CD14-positive monocyte (primary cell): ENCODE measurements around the gene CYP2E1. TPM values are rescaled to one million over a fixed set of nuclear protein-coding genes. Genes with fewer than 3 reads are reported as not detected.

Experiments
- DNase-seq, 3 donors: peaks; one replicate each; pipeline ENCODE4 v3.0.0-alpha.2; 2011 to 2022
- H2AFZ ChIP-seq: 2 replicates; pipeline ENCODE4 v1.6.0; 2012; ENCODE audit warnings: mild to moderate bottlenecking, low read depth, low read length, inconsistent platforms; ENCODE audit not compliant: insufficient read depth, poor library complexity, severe bottlenecking
- H3K27ac ChIP-seq, 2 donors: 1 replicate in 1 of 2; 2 replicates in 1 of 2; pipeline ENCODE4 v1.5.1; 2012 to 2013; ENCODE audit warnings: low read length in 2 of 2, control low read depth in 1 of 2, inconsistent platforms in 1 of 2, low read depth in 1 of 2, mild to moderate bottlenecking in 1 of 2
- H3K27me3 ChIP-seq, 2 donors: one replicate each; pipeline versions ENCODE4 v1.6.0 to v1.6.1; 2011 to 2013; ENCODE audit warnings: low read length in 2 of 2; ENCODE audit not compliant: control insufficient read depth in 2 of 2, insufficient read depth in 2 of 2
- H3K36me3 ChIP-seq, 2 donors: replicated peaks in 1 of 2; 1 replicate in 1 of 2; 2 replicates in 1 of 2; pipeline versions ENCODE4 v1.5.1 to v1.6.1; 2012 to 2013; ENCODE audit warnings: low read length in 2 of 2, control low read depth in 1 of 2, inconsistent platforms in 1 of 2, mild to moderate bottlenecking in 1 of 2; ENCODE audit not compliant: insufficient read depth in 2 of 2, control insufficient read depth in 1 of 2
- H3K4me1 ChIP-seq, 2 donors: 1 replicate in 1 of 2; 2 replicates in 1 of 2; pipeline versions ENCODE4 v1.5.1 to v1.6.1; 2012 to 2013; ENCODE audit warnings: low read length in 2 of 2, control low read depth in 1 of 2, inconsistent platforms in 1 of 2, mild to moderate bottlenecking in 1 of 2, moderate library complexity in 1 of 2; ENCODE audit not compliant: insufficient read depth in 2 of 2, control insufficient read depth in 1 of 2
- H3K4me2 ChIP-seq: replicated peaks from 2 replicates; pipeline ENCODE3; 2012; ENCODE audit warnings: low read length, moderate library complexity, mild to moderate bottlenecking; ENCODE audit not compliant: poor library complexity, severe bottlenecking; ENCODE audit errors: extremely low read depth
- H3K4me3 ChIP-seq, 3 experiments: fragments of 200-600 bp in 1 of 3; sonication (generic) in 1 of 3; replicated peaks in 1 of 3; 1 replicate in 2 of 3; 2 replicates in 1 of 3; pipeline ENCODE4 v1.5.1; 2011 to 2013; ENCODE audit warnings: low read length in 3 of 3, mild to moderate bottlenecking in 3 of 3, control low read depth in 2 of 3, low read depth in 2 of 3, inconsistent platforms in 1 of 3, moderate library complexity in 1 of 3
- H3K79me2 ChIP-seq: 2 replicates; pipeline ENCODE4 v1.6.0; 2012; ENCODE audit warnings: mild to moderate bottlenecking, control low read depth, inconsistent platforms, low read length, moderate library complexity; ENCODE audit not compliant: insufficient read depth
- H3K9ac ChIP-seq: 2 replicates; pipeline ENCODE4 v1.6.0; 2017; ENCODE audit warnings: low read length, mild to moderate bottlenecking; ENCODE audit not compliant: insufficient read depth, poor library complexity, severe bottlenecking
- H3K9me3 ChIP-seq, 2 donors: replicated peaks in 1 of 2; 1 replicate in 1 of 2; 2 replicates in 1 of 2; pipeline versions ENCODE4 v1.5.1 to v1.6.1; 2012 to 2013; ENCODE audit warnings: low read length in 2 of 2, control low read depth in 1 of 2; ENCODE audit not compliant: control insufficient read depth in 1 of 2, insufficient read depth in 1 of 2
- H4K20me1 ChIP-seq: 2 replicates; pipeline ENCODE4 v1.6.0; 2012; ENCODE audit warnings: mild to moderate bottlenecking, low read length, control low read depth, moderate library complexity; ENCODE audit not compliant: insufficient read depth
- H3K27ac Mint-ChIP-seq, 7 donors: one replicate each; pipeline ENCODE4 v1.8.0; 2020; ENCODE audit warnings: mild to moderate bottlenecking in 7 of 7, mixed read lengths in 7 of 7, moderate library complexity in 6 of 7, inconsistent platforms in 2 of 7
- H3K27me3 Mint-ChIP-seq, 3 donors: one replicate each; pipeline ENCODE4 v1.8.0; 2021 to 2022; ENCODE audit warnings: low read depth in 3 of 3, mild to moderate bottlenecking in 3 of 3, mixed read lengths in 3 of 3, moderate library complexity in 3 of 3, inconsistent platforms in 1 of 3
- H3K36me3 Mint-ChIP-seq, 2 donors: one replicate each; pipeline ENCODE4 v1.8.0; 2020; ENCODE audit warnings: mixed read lengths in 2 of 2, inconsistent platforms in 1 of 2, mild to moderate bottlenecking in 1 of 2
- H3K4me1 Mint-ChIP-seq: one replicate; pipeline ENCODE4 v1.8.0; 2020; ENCODE audit warnings: mild to moderate bottlenecking, mixed read lengths
- H3K4me3 Mint-ChIP-seq, 2 donors: one replicate each; pipeline ENCODE4 v1.8.0; 2020; ENCODE audit warnings: mild to moderate bottlenecking in 2 of 2, mixed read lengths in 2 of 2, moderate library complexity in 1 of 2
- H3K9me3 Mint-ChIP-seq, 7 donors: one replicate each; pipeline ENCODE4 v1.8.0; 2020 to 2022; ENCODE audit warnings: mixed read lengths in 7 of 7, mild to moderate bottlenecking in 6 of 7, moderate library complexity in 6 of 7, inconsistent platforms in 2 of 7
- CTCF ChIP-seq: fragments of 200-600 bp; IDR thresholded peaks from one replicate; pipeline ENCODE4 v1.8.0; 2022; ENCODE audit warnings: antibody characterized with exemption, mild to moderate bottlenecking
- WGBS: methylation state at CpG from one replicate; pipeline ENCODE4 v1.1.5; 2013; ENCODE audit warnings: missing lambda C conversion rate; ENCODE audit not compliant: insufficient coverage; 5-methylcytosine and 5-hydroxymethylcytosine counted together
- intact Hi-C, 2 donors: fragments of 100-400 bp; cut with micrococcal nuclease; formaldehyde crosslinking; loops; one replicate each; pipeline versions ENCODE4 v1.15.0 to v1.15.1; 2023
- polyA plus RNA-seq, 3 donors: library from polyadenylated mRNA; depleted of rRNA in 1 of 3; unstranded in 2 of 3; stranded (reverse) in 1 of 3; fragments of 300-500 nt in 2 of 3; fragments of >200 nt in 1 of 3; fragmentation: Illumina TruSeq in 2 of 3; gene quantifications; 1 replicate in 2 of 3; 2 replicates in 1 of 3; pipeline ENCODE4 v1.2.3, GENCODE V29; 2012 to 2021

The CYP2E1 gene
- polyA plus RNA-seq, 3 donors = not detected

DNA sequence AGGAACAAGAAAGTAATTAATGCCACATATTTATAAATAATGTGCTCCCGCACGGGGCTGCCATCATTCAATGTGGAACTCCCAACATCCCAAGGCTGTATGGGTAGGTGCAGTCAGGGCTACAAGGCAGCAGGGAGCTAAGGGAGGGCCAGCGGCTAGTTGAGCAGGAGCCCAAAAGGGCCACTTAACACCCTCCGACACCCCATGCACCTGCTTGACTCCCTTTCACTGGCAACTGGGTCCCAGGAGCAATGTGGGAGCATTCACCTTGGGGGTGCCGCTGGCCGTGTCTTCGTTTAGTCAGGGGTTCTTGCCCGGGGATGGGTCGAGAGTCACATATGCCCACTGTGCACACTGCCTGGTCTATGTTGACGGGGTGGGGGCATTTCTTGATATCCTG lies 45.5 kb upstream of the CYP2E1 start:
- no peaks in the 10 kb centered on the region for H3K4me1 ChIP-seq
- no peaks in the 10 kb centered on the region for H3K79me2 ChIP-seq
- no peaks in the 10 kb centered on the region for H3K36me3 ChIP-seq
- no peak overlapping the region for H3K4me2 ChIP-seq
- H3K27me3 Mint-ChIP-seq = peaks cover 5 to 9% (median 6%) of the 10 kb centered on the region in 3 donors
- no peak overlapping the region for H3K9ac ChIP-seq
- WGBS = 95% methylated on average over 2 of the region's 10 CpGs
- intact Hi-C loops = no loop called here
- no peak for DNase-seq
- no peak overlapping the region for H3K4me3 ChIP-seq
- peaks cover 10 to 24% of the 10 kb centered on the region in 2 donors for H3K9me3 ChIP-seq
- H3K27ac Mint-ChIP-seq = no peak overlapping the region
- no peak overlapping the region for H3K27ac ChIP-seq
- H4K20me1 ChIP-seq = no peaks in the 10 kb centered on the region
- H3K4me1 Mint-ChIP-seq = no peaks in the 10 kb centered on the region
- H3K4me3 Mint-ChIP-seq = no peak overlapping the region
- H3K27me3 ChIP-seq = no peaks in the 10 kb centered on the region
- no peak overlapping the region for H2AFZ ChIP-seq
- H3K36me3 Mint-ChIP-seq = no peaks in the 10 kb centered on the region
- H3K9me3 Mint-ChIP-seq = peaks cover 15 to 25% (median 21%) of the 10 kb centered on the region in 7 donors
- no peak for TF ChIP-seq CTCF

- Histone ChIP-seq H3K27me3 (no peaks in the 10 kb centered on the region), H3K79me2 (no peaks in the 10 kb centered on the region), H3K4me1 (no peaks in the 10 kb centered on the region), H4K20me1 (no peaks in the 10 kb centered on the region), H3K4me2 (no peak overlapping the region), H3K27ac (no peak overlapping the region), H2AFZ (no peak overlapping the region), H3K9me3 (peaks cover 28 to 52% of the 10 kb centered on the region in 2 donors), H3K9ac (no peak overlapping the region), H3K4me3 (no peak overlapping the region), H3K36me3 (no peaks in the 10 kb centered on the region)
- Mint-ChIP-seq H3K27ac (no peak overlapping the region), H3K4me1 (no peaks in the 10 kb centered on the region), H3K36me3 (no peaks in the 10 kb centered on the region), H3K9me3 (peaks cover 36 to 52% (median 48%) of the 10 kb centered on the region in 7 donors), H3K4me3 (no peak overlapping the region), H3K27me3 (peaks cover 5 to 8% (median 5%) of the 10 kb centered on the region in 3 donors)
- TF ChIP-seq CTCF = no peak
- intact Hi-C loops = no loop called here
- no peak for DNase-seq
Observed at GRCh38 chr10:133484818-133485217, 42.3 kb upstream of the CYP2E1 start.
